Uterus (tissue), 4 donors: Measurements from ENCODE around the gene FBN1. TPM values are rescaled to one million over a fixed set of nuclear protein-coding genes. Genes with fewer than 3 reads are reported as not detected.

ENCODE experiments used
- DNase-seq, 2 donors: peaks; one replicate each; pipeline ENCODE4 v3.0.0-alpha.2; 2019 to 2020
- H3K27ac ChIP-seq, 2 donors: fragments of 200-600 bp; sonication (generic); 1 replicate in 1 of 2; 2 replicates in 1 of 2; pipeline ENCODE4 v1.5.1; 2016 to 2018
- H3K27me3 ChIP-seq, 2 donors: fragments of 200-600 bp; sonication (generic); one replicate each; pipeline ENCODE4 v1.5.1; 2018 to 2019; ENCODE audit warnings: control low read depth in 1 of 2
- H3K36me3 ChIP-seq, 2 donors: fragments of 200-600 bp; sonication (generic); one replicate each; pipeline ENCODE4 v1.5.1; 2019; ENCODE audit warnings: control low read depth in 1 of 2
- H3K4me1 ChIP-seq, 2 donors: fragments of 200-600 bp; sonication (generic); one replicate each; pipeline ENCODE4 v1.5.1; 2018 to 2019; ENCODE audit warnings: control low read depth in 1 of 2
- H3K4me3 ChIP-seq, 2 donors: fragments of 200-600 bp; sonication (generic); 1 replicate in 1 of 2; 2 replicates in 1 of 2; pipeline ENCODE4 v1.5.1; 2018 to 2019; ENCODE audit warnings: mild to moderate bottlenecking in 1 of 2
- H3K9me3 ChIP-seq, 2 donors: fragments of 200-600 bp; sonication (generic); one replicate each; pipeline ENCODE4 v1.5.1; 2019; ENCODE audit warnings: control low read depth in 1 of 2
- CTCF ChIP-seq, 4 experiments: fragments of 200-600 bp in 2 of 4; fragments of 450-650 bp in 2 of 4; sonication (generic) in 2 of 4; IDR thresholded peaks; one replicate each; pipeline ENCODE4 v1.5.1; 2016 to 2019; ENCODE audit warnings: antibody characterized with exemption in 4 of 4, mild to moderate bottlenecking in 2 of 4, moderate library complexity in 1 of 4
- POLR2A ChIP-seq, 2 donors: fragments of 450-650 bp; IDR thresholded peaks; one replicate each; pipeline ENCODE4 v1.6.1; 2016; ENCODE audit warnings: antibody characterized with exemption in 2 of 2, mild to moderate bottlenecking in 1 of 2, moderate library complexity in 1 of 2
- intact Hi-C: fragments of 100-400 bp; cut with DNase I; formaldehyde crosslinking; loops from one replicate; pipeline ENCODE4 v1.15.1; 2023; ENCODE audit warnings: low total_unique reads
- total RNA-seq, 4 donors: library from RNA; depleted of rRNA in 3 of 4; stranded (reverse); fragments of >200 nt in 3 of 4; gene quantifications; one replicate each; pipeline versions ENCODE4 v1.1.0 to v1.2.4, GENCODE V29; 2014 to 2023
- donor health status: DM: yes; HTN: yes; CAD: no.

The FBN1 gene
- total RNA-seq, 4 donors from 2014 or later: 76.3 to 584 (median 95.8) TPM

- Histone ChIP-seq H3K36me3 (no peaks in the 10 kb centered on the region), H3K4me1 (peaks cover 0 to 4% of the 10 kb centered on the region in 2 donors), H3K9me3 (no peaks in the 10 kb centered on the region), H3K27me3 (no peaks in the 10 kb centered on the region), H3K4me3 (no peak overlapping the region), H3K27ac (no peak overlapping the region)
- TF ChIP-seq POLR2A (IDR thresholded peaks at IDR 0.05) (no peak), CTCF (IDR thresholded peaks at IDR 0.05) (no peak)
- intact Hi-C loops: no loop called here
- no peak for DNase-seq
Measured at GRCh38 chr15:48634096-48634495, 11.4 kb downstream of the FBN1 start.

DNA sequence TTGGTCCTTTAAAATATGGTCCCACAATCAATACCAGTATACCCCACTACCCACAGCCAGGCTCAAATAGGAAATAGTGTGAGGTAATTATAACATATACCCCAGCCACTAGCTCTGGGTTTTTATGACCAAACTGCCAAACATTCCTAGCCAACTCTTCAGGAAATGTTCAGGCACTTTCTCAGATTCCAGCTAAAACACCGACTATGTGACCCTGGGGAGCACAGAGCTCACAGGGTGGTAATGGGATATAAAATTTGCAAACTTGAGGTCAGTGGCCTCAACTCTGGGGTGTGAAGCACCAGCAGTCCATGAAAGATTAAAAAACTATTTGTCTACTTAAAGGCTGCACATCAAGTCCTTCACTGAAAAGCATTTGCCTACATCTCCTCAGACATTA lies 12.9 kb downstream of the FBN1 start:
- Histone ChIP-seq H3K4me1 (peaks cover 0 to 4% of the 10 kb centered on the region in 2 donors), H3K4me3 (no peak overlapping the region), H3K27me3 (no peaks in the 10 kb centered on the region), H3K36me3 (no peaks in the 10 kb centered on the region), H3K27ac (no peak overlapping the region), H3K9me3 (no peaks in the 10 kb centered on the region)
- TF ChIP-seq POLR2A (IDR thresholded peaks at IDR 0.05): no peak
- no peak for TF ChIP-seq CTCF (IDR thresholded peaks at IDR 0.05)
- intact Hi-C loops: no loop called here
- no peak for DNase-seq

DNA sequence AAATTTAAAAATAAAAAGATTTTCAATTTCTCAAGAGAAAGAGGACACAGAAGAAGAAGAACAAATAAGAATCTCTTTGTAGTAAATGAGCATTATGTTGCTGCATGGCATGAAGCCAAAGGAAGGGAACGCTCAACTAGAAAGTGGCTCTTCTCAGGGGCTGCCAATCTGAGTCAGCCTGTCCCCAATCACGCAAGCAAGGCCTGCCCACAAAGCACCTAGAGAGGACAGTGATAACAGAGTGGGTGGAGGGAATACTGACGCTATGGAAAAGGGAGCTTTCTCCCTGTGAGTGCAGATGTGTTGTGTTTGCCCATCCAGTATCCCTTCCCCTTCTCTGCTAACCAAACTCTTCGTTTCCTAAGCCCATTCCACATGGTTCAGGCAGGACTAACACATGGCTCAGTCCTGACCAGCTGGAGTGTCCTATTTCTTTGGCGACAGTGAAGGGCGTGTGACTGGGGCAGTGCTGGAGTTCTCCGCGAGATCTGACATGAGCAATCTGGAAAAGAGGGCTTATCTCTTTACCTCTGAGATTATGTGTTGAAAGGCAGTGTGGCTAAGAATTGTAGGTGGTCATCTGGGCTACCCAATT lies 14.2 kb downstream of the FBN1 start:
- Histone ChIP-seq H3K27ac (no peak overlapping the region), H3K9me3 (no peaks in the 10 kb centered on the region), H3K36me3 (no peaks in the 10 kb centered on the region), H3K4me3 (no peak overlapping the region), H3K27me3 (no peaks in the 10 kb centered on the region), H3K4me1 (peaks cover 0 to 4% of the 10 kb centered on the region in 2 donors)
- TF ChIP-seq CTCF (IDR thresholded peaks at IDR 0.05): no peak
- no peak for TF ChIP-seq POLR2A (IDR thresholded peaks at IDR 0.05)
- intact Hi-C loops: no loop called here
- DNase-seq: no peak

- H3K36me3 ChIP-seq: no peaks in the 10 kb centered on the region
- no peak overlapping the region for H3K4me3 ChIP-seq
- H3K27ac ChIP-seq: no peak overlapping the region
- intact Hi-C loops: no loop called here
- H3K27me3 ChIP-seq: no peaks in the 10 kb centered on the region
- no peak for TF ChIP-seq POLR2A (IDR thresholded peaks at IDR 0.05)
- no peak for DNase-seq
- peaks cover 0 to under 1% of the 10 kb centered on the region in 2 donors for H3K4me1 ChIP-seq
- no peaks in the 10 kb centered on the region for H3K9me3 ChIP-seq
Measured at GRCh38 chr15:48630245-48630644, 15.3 kb downstream of the FBN1 start.

DNA sequence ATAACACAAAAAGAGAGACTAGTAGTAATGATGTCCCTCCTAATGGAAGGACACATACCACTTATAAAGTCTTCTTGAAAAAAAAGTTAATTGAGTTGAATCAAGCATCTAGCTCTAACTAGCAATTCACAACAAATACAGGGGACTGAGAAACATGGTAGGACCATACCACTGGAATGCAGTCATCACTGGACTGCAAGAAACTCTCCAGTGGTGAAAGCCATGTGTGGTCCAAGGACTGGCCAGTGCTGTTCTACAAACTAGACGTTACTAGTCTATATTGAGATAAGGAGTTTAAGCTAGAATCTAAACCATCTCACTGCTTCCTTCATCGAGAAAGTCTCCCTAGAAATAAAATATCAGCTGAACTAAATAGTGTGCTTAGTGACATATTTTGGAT lies 16.7 kb downstream of the FBN1 start:
- no peak for DNase-seq
- Histone ChIP-seq H3K4me1 (no peaks in the 10 kb centered on the region), H3K9me3 (no peaks in the 10 kb centered on the region), H3K27ac (no peak overlapping the region), H3K27me3 (no peaks in the 10 kb centered on the region), H3K4me3 (no peak overlapping the region), H3K36me3 (no peaks in the 10 kb centered on the region)
- no peak for TF ChIP-seq CTCF (IDR thresholded peaks at IDR 0.05)
- no peak for TF ChIP-seq POLR2A (IDR thresholded peaks at IDR 0.05)
- intact Hi-C loops: no loop called here
